ENCODE results near the gene TPSG1.

Gene TPSG1

GRCh38 chr16:1184980-1185379, 40.1 kb downstream of the TPSG1 start:
- ATAC-seq = no peak
- TF ChIP-seq ARNTL (CRISPR knock-in tag; IDR thresholded peaks at IDR 0.05; ENCODE audit: borderline replicate concordance, low read depth) = no peak
- TF ChIP-seq PPARA (CRISPR knock-in tag; IDR thresholded peaks at IDR 0.05; ENCODE audit: borderline replicate concordance) = no peak
- no peak for TF ChIP-seq ZC3H10 (CRISPR knock-in tag; IDR thresholded peaks at IDR 0.05)
- TF ChIP-seq TSHZ2 (CRISPR knock-in tag; IDR thresholded peaks at IDR 0.05) = no peak
- TF ChIP-seq ZNF70 (CRISPR knock-in tag; IDR thresholded peaks at IDR 0.05) = no peak
- TF ChIP-seq TCF4 (CRISPR knock-in tag; IDR thresholded peaks at IDR 0.05; ENCODE audit: borderline replicate concordance) = no peak
- TF ChIP-seq, protein P1, sequence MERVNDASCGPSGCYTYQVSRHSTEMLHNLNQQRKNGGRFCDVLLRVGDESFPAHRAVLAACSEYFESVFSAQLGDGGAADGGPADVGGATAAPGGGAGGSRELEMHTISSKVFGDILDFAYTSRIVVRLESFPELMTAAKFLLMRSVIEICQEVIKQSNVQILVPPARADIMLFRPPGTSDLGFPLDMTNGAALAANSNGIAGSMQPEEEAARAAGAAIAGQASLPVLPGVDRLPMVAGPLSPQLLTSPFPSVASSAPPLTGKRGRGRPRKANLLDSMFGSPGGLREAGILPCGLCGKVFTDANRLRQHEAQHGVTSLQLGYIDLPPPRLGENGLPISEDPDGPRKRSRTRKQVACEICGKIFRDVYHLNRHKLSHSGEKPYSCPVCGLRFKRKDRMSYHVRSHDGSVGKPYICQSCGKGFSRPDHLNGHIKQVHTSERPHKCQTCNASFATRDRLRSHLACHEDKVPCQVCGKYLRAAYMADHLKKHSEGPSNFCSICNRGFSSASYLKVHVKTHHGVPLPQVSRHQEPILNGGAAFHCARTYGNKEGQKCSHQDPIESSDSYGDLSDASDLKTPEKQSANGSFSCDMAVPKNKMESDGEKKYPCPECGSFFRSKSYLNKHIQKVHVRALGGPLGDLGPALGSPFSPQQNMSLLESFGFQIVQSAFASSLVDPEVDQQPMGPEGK (CRISPR knock-in tag; IDR thresholded peaks at IDR 0.05; ENCODE audit: borderline replicate concordance) = no peak
- TF ChIP-seq ZFP30 (CRISPR knock-in tag; IDR thresholded peaks at IDR 0.05) = no peak
- no peak for TF ChIP-seq RARB (CRISPR knock-in tag; IDR thresholded peaks at IDR 0.05)
- no peak for TF ChIP-seq ZNF565 (CRISPR knock-in tag; conservative IDR thresholded peaks at IDR 0.05; ENCODE audit: low read depth)

DNA sequence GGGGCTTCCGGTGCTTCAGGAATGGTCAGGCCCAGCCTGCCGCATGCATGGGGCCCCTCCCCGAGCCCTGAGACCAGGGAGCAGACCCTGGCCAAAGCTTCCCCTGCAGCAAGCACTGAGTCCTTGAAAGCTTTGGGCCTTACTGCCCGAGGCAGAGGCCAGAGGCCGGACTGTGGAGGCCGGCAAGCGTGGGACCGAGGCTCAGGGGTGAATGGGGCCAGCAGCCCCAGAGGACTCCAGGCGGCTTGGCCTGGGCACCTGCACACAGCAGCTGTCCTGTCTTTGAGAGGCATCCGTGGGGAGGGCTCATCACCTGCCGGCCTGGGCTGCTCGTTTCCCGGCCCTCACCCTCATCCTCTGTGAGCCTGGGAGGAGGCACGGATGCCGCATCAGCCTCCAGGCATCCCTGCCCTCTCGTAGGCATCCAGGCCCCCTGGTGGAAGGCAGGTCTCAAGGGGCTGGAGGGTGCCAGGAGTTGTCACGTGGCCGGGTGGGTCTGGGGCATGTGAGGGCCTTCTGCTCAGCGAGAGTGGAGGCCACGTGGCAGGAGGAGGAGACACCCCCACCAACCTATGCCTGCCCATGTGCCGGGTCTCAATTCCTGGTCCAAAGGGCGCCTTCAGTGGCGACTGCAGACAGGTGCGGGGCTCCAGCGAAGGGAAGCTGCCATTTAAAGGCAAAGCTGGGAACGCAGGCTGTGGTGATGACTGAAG, 40.8 kb downstream of the TPSG1 start:
- TF ChIP-seq ESRRG (CRISPR knock-in tag; IDR thresholded peaks at IDR 0.05) (no peak), SNAI2 (CRISPR knock-in tag; IDR thresholded peaks at IDR 0.05) (no peak), PPARA (CRISPR knock-in tag; IDR thresholded peaks at IDR 0.05; ENCODE audit: borderline replicate concordance) (no peak), TSHZ2 (CRISPR knock-in tag; IDR thresholded peaks at IDR 0.05) (no peak), POU6F1 (CRISPR knock-in tag; IDR thresholded peaks at IDR 0.05; ENCODE audit: borderline replicate concordance, low read depth) (no peak), ZC3H10 (CRISPR knock-in tag; IDR thresholded peaks at IDR 0.05) (no peak), ZFP3 (CRISPR knock-in tag; IDR thresholded peaks at IDR 0.05) (no peak), CSDC2 (CRISPR knock-in tag; IDR thresholded peaks at IDR 0.05) (no peak), RARB (CRISPR knock-in tag; IDR thresholded peaks at IDR 0.05) (no peak), ZNF565 (CRISPR knock-in tag; conservative IDR thresholded peaks at IDR 0.05; ENCODE audit: low read depth) (no peak), ZFP30 (CRISPR knock-in tag; IDR thresholded peaks at IDR 0.05) (no peak), TOX (CRISPR knock-in tag; IDR thresholded peaks at IDR 0.05; ENCODE audit: borderline replicate concordance) (no peak), BACH2 (CRISPR knock-in tag; IDR thresholded peaks at IDR 0.05; ENCODE audit: borderline replicate concordance) (no peak), ZNF70 (CRISPR knock-in tag; IDR thresholded peaks at IDR 0.05) (no peak)
- TF ChIP-seq, protein P2, sequence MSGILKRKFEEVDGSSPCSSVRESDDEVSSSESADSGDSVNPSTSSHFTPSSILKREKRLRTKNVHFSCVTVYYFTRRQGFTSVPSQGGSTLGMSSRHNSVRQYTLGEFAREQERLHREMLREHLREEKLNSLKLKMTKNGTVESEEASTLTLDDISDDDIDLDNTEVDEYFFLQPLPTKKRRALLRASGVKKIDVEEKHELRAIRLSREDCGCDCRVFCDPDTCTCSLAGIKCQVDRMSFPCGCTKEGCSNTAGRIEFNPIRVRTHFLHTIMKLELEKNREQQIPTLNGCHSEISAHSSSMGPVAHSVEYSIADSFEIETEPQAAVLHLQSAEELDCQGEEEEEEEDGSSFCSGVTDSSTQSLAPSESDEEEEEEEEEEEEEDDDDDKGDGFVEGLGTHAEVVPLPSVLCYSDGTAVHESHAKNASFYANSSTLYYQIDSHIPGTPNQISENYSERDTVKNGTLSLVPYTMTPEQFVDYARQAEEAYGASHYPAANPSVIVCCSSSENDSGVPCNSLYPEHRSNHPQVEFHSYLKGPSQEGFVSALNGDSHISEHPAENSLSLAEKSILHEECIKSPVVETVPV (CRISPR knock-in tag; IDR thresholded peaks at IDR 0.05) = no peak
- TF ChIP-seq, protein P1 (CRISPR knock-in tag; IDR thresholded peaks at IDR 0.05; ENCODE audit: borderline replicate concordance) = no peak
- ATAC-seq = peak; percentile 29

Measured in SK-N-SH treated with all-trans-retinoic acid at 6 μM for 48 hours (cell line).